A673 (cell line): ENCODE results near the gene SCRG1. TPM values are rescaled to one million over a fixed set of nuclear protein-coding genes. Genes with fewer than 3 reads are reported as not detected.
A peak's percentile ranks its signal among the peaks of the same experiment; 100 is the strongest.

ENCODE experiments used
- BruUV-seq: library from RNA; stranded (reverse); fragments of 400-500 nt; replicated peaks from 2 replicates; lab custom pipeline; 2021; lab: Mats Ljungman, UMichigan
- CTCF ChIA-PET: fragments of 300-600 bp; sonication (Branson Sonifier 250); formaldehyde crosslinking; loops from one replicate; lab custom pipeline; 2022; ENCODE audit warnings: antibody characterized with exemption; lab: Charles Lee
- POLR2A ChIA-PET: fragments of 300-600 bp; sonication (Branson Sonifier 250); formaldehyde crosslinking; loops from one replicate; lab custom pipeline; 2022; ENCODE audit warnings: antibody characterized with exemption; ENCODE audit not compliant: low non-redundant PET; lab: Charles Lee
- DNase-seq: peaks from one replicate; pipeline ENCODE4 v3.0.0-alpha.2; 2015; ENCODE audit warnings: low spot score
- H3K27ac ChIP-seq: fragments of 200-600 bp; sonication (generic); 2 replicates; pipeline ENCODE4 v1.5.1; 2016; ENCODE audit warnings: mixed run types, low read depth, mild to moderate bottlenecking, mixed read lengths, antibody characterized with exemption, low read length; ENCODE audit not compliant: poor library complexity, severe bottlenecking
- H3K27me3 ChIP-seq: fragments of 200-600 bp; sonication (generic); replicated peaks from 2 replicates; pipeline ENCODE4 v1.6.1; 2017; ENCODE audit warnings: mixed run types, low read depth, mild to moderate bottlenecking, mixed read lengths, antibody characterized with exemption, low read length; ENCODE audit not compliant: insufficient read depth, poor library complexity
- H3K36me3 ChIP-seq: fragments of 200-600 bp; sonication (generic); 2 replicates; pipeline ENCODE4 v1.6.1; 2016; ENCODE audit warnings: mixed run types, mild to moderate bottlenecking, mixed read lengths, antibody characterized with exemption, low read length; ENCODE audit not compliant: insufficient read depth, poor library complexity, severe bottlenecking
- H3K4me1 ChIP-seq: fragments of 200-600 bp; sonication (generic); 2 replicates; pipeline ENCODE4 v1.6.1; 2017; ENCODE audit warnings: mixed run types, mild to moderate bottlenecking, mixed read lengths, antibody characterized with exemption, low read length; ENCODE audit not compliant: insufficient read depth, poor library complexity, severe bottlenecking
- H3K4me3 ChIP-seq: fragments of 200-600 bp; sonication (generic); 2 replicates; pipeline ENCODE4 v1.5.1; 2016; ENCODE audit warnings: low read depth, mixed run types, mild to moderate bottlenecking, mixed read lengths, low read length; ENCODE audit not compliant: poor library complexity, severe bottlenecking
- H3K9me3 ChIP-seq: fragments of 200-600 bp; sonication (generic); 2 replicates; pipeline ENCODE4 v1.6.1; 2016; ENCODE audit warnings: mixed run types, low read depth, mild to moderate bottlenecking, mixed read lengths, antibody characterized with exemption, low read length; ENCODE audit not compliant: poor library complexity, severe bottlenecking
- CTCF ChIP-seq: fragments of 300-800, 200-600 bp; sonication (generic); conservative IDR thresholded peaks from 2 replicates; pipeline ENCODE4 v1.5.1; 2017; ENCODE audit warnings: low read depth, mild to moderate bottlenecking, antibody characterized with exemption, low read length, moderate library complexity, mixed read lengths
- EZH2 ChIP-seq: fragments of 200-600 bp; sonication (generic); IDR thresholded peaks from 2 replicates; pipeline ENCODE4 v1.6.1; 2017; ENCODE audit warnings: borderline replicate concordance, low read depth, mild to moderate bottlenecking, mixed read lengths, antibody characterized with exemption, low read length; ENCODE audit not compliant: poor library complexity, severe bottlenecking
- intact Hi-C: fragments of 100-400 bp; cut with micrococcal nuclease; formaldehyde crosslinking; loops from one replicate; pipeline ENCODE4 v1.10.0; 2022; ENCODE audit not compliant: unreplicated experiment
- total RNA-seq: library from RNA; stranded (reverse); gene quantifications from 2 replicates; pipeline ENCODE4 v1.2.3, GENCODE V29; 2021

SCRG1 gene
- total RNA-seq, 1 experiment from 2014 or later: 0.09 TPM

- Histone ChIP-seq H3K27ac (peak overlapping the region; percentile 47), H3K4me1 (peaks cover 12% of the 10 kb centered on the region), H3K9me3 (no peaks in the 10 kb centered on the region), H3K4me3 (peak overlapping the region; percentile 3), H3K36me3 (no peaks in the 10 kb centered on the region), H3K27me3 (no peaks in the 10 kb centered on the region)
- intact Hi-C loops: no loop called here
- TF ChIP-seq CTCF: no peak
- no peak for TF ChIP-seq EZH2
- peak; percentile 31 for DNase-seq
- ChIA-PET CTCF (no interaction called here), POLR2A (no interaction called here)
- no TSS peak for BruUV-seq
These were observed 31.0 kb downstream of the SCRG1 start for GRCh38 chr4:173367946-173368345.

- H3K27ac ChIP-seq: peak overlapping the region; percentile 47
- ChIA-PET CTCF (no interaction called here), POLR2A (no interaction called here)
- TF ChIP-seq EZH2 (no peak), CTCF (no peak)
- no peaks in the 10 kb centered on the region for H3K9me3 ChIP-seq
- H3K4me1 ChIP-seq: peaks cover 12% of the 10 kb centered on the region
- DNase-seq: peak; percentile 13
- intact Hi-C loops: no loop called here
- no TSS peak for BruUV-seq
- H3K36me3 ChIP-seq: no peaks in the 10 kb centered on the region
- peak overlapping the region; percentile 3 for H3K4me3 ChIP-seq
- no peaks in the 10 kb centered on the region for H3K27me3 ChIP-seq
These were observed 31.6 kb downstream of the SCRG1 start for GRCh38 chr4:173367285-173367684.

- Histone ChIP-seq H3K4me3 (no peak overlapping the region), H3K4me1 (peaks cover 18% of the 10 kb centered on the region), H3K36me3 (no peaks in the 10 kb centered on the region), H3K9me3 (no peaks in the 10 kb centered on the region), H3K27ac (no peak overlapping the region), H3K27me3 (no peaks in the 10 kb centered on the region)
- no peak for DNase-seq
- ChIA-PET CTCF (no interaction called here), POLR2A (no interaction called here)
- intact Hi-C loops: no loop called here
- TF ChIP-seq CTCF: no peak
- no peak for TF ChIP-seq EZH2
- no TSS peak for BruUV-seq
These were observed 33.4 kb downstream of the SCRG1 start for GRCh38 chr4:173365359-173365996.
